PC-3 (cell line): ENCODE results near the gene DENND2A.

Experiments used
- CTCF ChIP-seq: fragments of 300-600 bp; sonication (generic); conservative IDR thresholded peaks from 2 replicates; pipeline ENCODE4 v1.5.1; 2017; ENCODE audit warnings: antibody characterized with exemption, low read depth, mild to moderate bottlenecking, low read length
- EZH2 ChIP-seq: fragments of 300-600 bp; sonication (generic); IDR thresholded peaks from one replicate; pipeline ENCODE4 v1.6.1; 2017; ENCODE audit warnings: antibody characterized with exemption, mild to moderate bottlenecking, low read length; ENCODE audit not compliant: unreplicated experiment
- EZH2phosphoT487 ChIP-seq: fragments of 300-600 bp; sonication (generic); IDR thresholded peaks from 2 replicates; pipeline ENCODE4 v1.6.1; 2018; ENCODE audit warnings: mild to moderate bottlenecking, antibody characterized with exemption, low read length, borderline replicate concordance

DNA sequence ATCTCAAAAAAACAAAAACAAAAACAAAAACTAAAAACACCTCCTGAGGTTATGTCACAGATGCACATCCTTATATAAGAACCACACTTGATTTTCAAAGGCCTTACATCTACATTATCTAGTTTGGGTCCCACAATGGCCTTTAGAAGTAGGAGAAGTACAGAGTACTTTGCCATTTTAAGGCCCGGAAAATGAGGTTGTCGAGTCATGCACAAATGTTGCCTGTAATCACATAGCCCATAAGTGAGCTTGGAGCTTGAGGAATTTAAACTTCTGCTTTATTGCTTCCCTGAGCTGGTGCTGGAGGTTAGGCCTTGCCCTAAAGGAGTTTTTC, 151.6 kb downstream of the DENND2A start:
- TF ChIP-seq CTCF (no peak), EZH2phosphoT487 (no peak), EZH2 (no peak)
